GF-D8 (cell line): Measurements from ENCODE around the gene LMNA.
"Not testable (repeated sequence)": the region's sequence is repeated elsewhere in the genome, so short reads cannot be mapped to it uniquely, and the experiment has no call there.

ENCODE experiments used
- DNase-seq: peaks from one replicate; lab custom pipeline; 2025; lab: John Stamatoyannopoulos, UW

The LMNA gene

GRCh38 chr1:156114101-156114918 is at the start of gene LMNA:
Gene LMNA, plus strand, starts transcription at chr1:156114711. Its CDS starts 208 bp downstream, at chr1:156114919.
- DNase-seq: no peak

- no peak for DNase-seq
These were observed 49.3 kb upstream of the LMNA start for GRCh38 chr1:156065212-156065611.

- no peak for DNase-seq
These were observed 48.6 kb upstream of the LMNA start for GRCh38 chr1:156065871-156066270.

- no peak for DNase-seq
These were observed 47.2 kb upstream of the LMNA start for GRCh38 chr1:156067262-156067661.

GRCh38 chr1:156069490-156070455 is 44.7 kb upstream of the LMNA start:
- no peak for DNase-seq

GRCh38 chr1:156070548-156070947 is 44.0 kb upstream of the LMNA start:
- no peak for DNase-seq

- DNase-seq: not testable (repeated sequence)
These were observed 43.1 kb upstream of the LMNA start for GRCh38 chr1:156071332-156071816.

- no peak for DNase-seq
These were observed 42.3 kb upstream of the LMNA start for GRCh38 chr1:156072251-156072650.

- DNase-seq: no peak
These were observed 41.3 kb upstream of the LMNA start for GRCh38 chr1:156073110-156073687.

GRCh38 chr1:156073740-156074139 is 40.8 kb upstream of the LMNA start:
- no peak for DNase-seq

- no peak for DNase-seq
These were observed 39.9 kb upstream of the LMNA start for GRCh38 chr1:156074661-156075060.

GRCh38 chr1:156075162-156075561 is 39.3 kb upstream of the LMNA start:
- DNase-seq: no peak

- DNase-seq: no peak
These were observed 38.7 kb upstream of the LMNA start for GRCh38 chr1:156075775-156076204.

- no peak for DNase-seq
These were observed 37.7 kb upstream of the LMNA start for GRCh38 chr1:156076609-156077429.

- no peak for DNase-seq
These were observed 37.1 kb upstream of the LMNA start for GRCh38 chr1:156077430-156077760.

GRCh38 chr1:156078728-156079127 is 35.8 kb upstream of the LMNA start:
- no peak for DNase-seq

- no peak for DNase-seq
These were observed 34.7 kb upstream of the LMNA start for GRCh38 chr1:156079762-156080161.

- DNase-seq: no peak
These were observed 34.2 kb upstream of the LMNA start for GRCh38 chr1:156080241-156080862.

GRCh38 chr1:156080863-156081179 is 33.7 kb upstream of the LMNA start:
- no peak for DNase-seq

- DNase-seq: no peak
These were observed 33.2 kb upstream of the LMNA start for GRCh38 chr1:156081180-156081916.

GRCh38 chr1:156081917-156082308 is 32.6 kb upstream of the LMNA start:
- DNase-seq: no peak
